ENCODE measurements around the gene SLC50A1.

The SLC50A1 gene

GRCh38 chr1:155186794-155187455, 51.3 kb downstream of the SLC50A1 start:
- DNase-seq, result no peak

- no peak for DNase-seq
These were observed 51.8 kb downstream of the SLC50A1 start for GRCh38 chr1:155187456-155187891.

GRCh38 chr1:155188268-155188667, 52.6 kb downstream of the SLC50A1 start:
- no peak for DNase-seq
